Trophoblast cell (in vitro differentiated cells and primary cell): ENCODE data around the gene DSG4. TPM values are rescaled to one million over a fixed set of nuclear protein-coding genes. Genes with fewer than 3 reads are reported as not detected.
"Not testable (repeated sequence)": the region's sequence is repeated elsewhere in the genome, so short reads cannot be mapped to it uniquely, and the experiment has no call there.

Experiments used
- DNase-seq, 2 donors: peaks; one replicate each; pipeline ENCODE4 v3.0.0-alpha.2; 2016
- H2AFZ ChIP-seq: 2 replicates; pipeline ENCODE4 v1.6.1; 2013; ENCODE audit warnings: low read length, moderate library complexity, mild to moderate bottlenecking; ENCODE audit not compliant: insufficient read depth, poor library complexity
- H2AK5ac ChIP-seq: 2 replicates; pipeline ENCODE4 v1.6.1; 2013; ENCODE audit warnings: mild to moderate bottlenecking, low read length
- H2BK120ac ChIP-seq: 2 replicates; pipeline ENCODE4 v1.6.1; 2013; ENCODE audit warnings: low read length, mild to moderate bottlenecking, moderate library complexity; ENCODE audit not compliant: insufficient read depth, poor library complexity
- H2BK12ac ChIP-seq: 2 replicates; pipeline ENCODE4 v1.6.1; 2013; ENCODE audit warnings: mild to moderate bottlenecking, low read length, moderate library complexity
- H2BK5ac ChIP-seq: 2 replicates; pipeline ENCODE4 v1.6.1; 2013; ENCODE audit warnings: low read length, low read depth, moderate library complexity, mild to moderate bottlenecking; ENCODE audit not compliant: poor library complexity
- H3K14ac ChIP-seq: 2 replicates; pipeline ENCODE4 v1.6.1; 2013; ENCODE audit warnings: mild to moderate bottlenecking, low read length
- H3K18ac ChIP-seq: 2 replicates; pipeline ENCODE4 v1.6.1; 2013; ENCODE audit warnings: mild to moderate bottlenecking, low read length
- H3K23ac ChIP-seq: 2 replicates; pipeline ENCODE4 v1.6.1; 2013; ENCODE audit warnings: low read length
- H3K27ac ChIP-seq: 2 replicates; pipeline ENCODE4 v1.5.1; 2013; ENCODE audit warnings: low read depth, mild to moderate bottlenecking, inconsistent platforms, low read length, moderate library complexity
- H3K27me3 ChIP-seq: 2 replicates; pipeline ENCODE4 v1.6.1; 2013; ENCODE audit warnings: inconsistent platforms, mild to moderate bottlenecking, low read length, moderate library complexity; ENCODE audit not compliant: insufficient read depth
- H3K36me3 ChIP-seq, 2 experiments: 1 replicate in 1 of 2; 2 replicates in 1 of 2; pipeline ENCODE4 v1.6.1; 2013; ENCODE audit warnings: low read length in 2 of 2, mild to moderate bottlenecking in 2 of 2, moderate library complexity in 1 of 2; ENCODE audit not compliant: insufficient read depth in 2 of 2, control insufficient read depth in 1 of 2
- H3K4ac ChIP-seq: 2 replicates; pipeline ENCODE4 v1.6.1; 2013; ENCODE audit warnings: low read depth, mild to moderate bottlenecking, low read length, moderate library complexity
- H3K4me1 ChIP-seq, 2 experiments: 1 replicate in 1 of 2; 2 replicates in 1 of 2; pipeline ENCODE4 v1.6.1; 2013; ENCODE audit warnings: low read length in 2 of 2, mild to moderate bottlenecking in 2 of 2, moderate library complexity in 1 of 2; ENCODE audit not compliant: insufficient read depth in 2 of 2, control insufficient read depth in 1 of 2
- H3K4me2 ChIP-seq: 2 replicates; pipeline ENCODE4 v1.6.1; 2013; ENCODE audit warnings: inconsistent platforms, mild to moderate bottlenecking, low read length, moderate library complexity
- H3K4me3 ChIP-seq: 2 replicates; pipeline ENCODE4 v1.5.1; 2013; ENCODE audit warnings: mild to moderate bottlenecking, low read depth, low read length, inconsistent platforms
- H3K79me1 ChIP-seq: one replicate; pipeline ENCODE4 v1.6.1; 2013; ENCODE audit warnings: low read length
- H3K79me2 ChIP-seq: 2 replicates; pipeline ENCODE4 v1.6.1; 2013; ENCODE audit warnings: low read length, mild to moderate bottlenecking; ENCODE audit not compliant: control insufficient read depth, insufficient read depth, poor library complexity
- H3K9ac ChIP-seq: 2 replicates; pipeline ENCODE4 v1.6.1; 2013; ENCODE audit warnings: mild to moderate bottlenecking, low read length
- H3K9me3 ChIP-seq: 2 replicates; pipeline ENCODE4 v1.6.1; 2013; ENCODE audit warnings: low read depth, mild to moderate bottlenecking, control low read depth, inconsistent platforms, low read length; ENCODE audit not compliant: insufficient read depth
- H4K12ac ChIP-seq: 2 replicates; pipeline ENCODE4 v1.6.1; 2013; ENCODE audit warnings: low read depth, mild to moderate bottlenecking, low read length, moderate library complexity
- H4K8ac ChIP-seq: 2 replicates; pipeline ENCODE4 v1.6.1; 2013; ENCODE audit warnings: low read depth, mild to moderate bottlenecking, low read length, moderate library complexity
- H4K91ac ChIP-seq: one replicate; pipeline ENCODE4 v1.6.1; 2013; ENCODE audit warnings: low read depth, mild to moderate bottlenecking, low read length, moderate library complexity
- WGBS: extraction: QIAGEN DNeasy Blood & Tissue Kit; methylation state at CpG from one replicate; pipeline ENCODE4 v1.1.7; 2013; ENCODE audit warnings: missing lambda C conversion rate; ENCODE audit not compliant: insufficient read length, insufficient coverage; ENCODE audit errors: extremely low coverage; 5-methylcytosine and 5-hydroxymethylcytosine counted together
- polyA plus RNA-seq: library from polyadenylated mRNA; stranded (reverse); fragments of 200-250 nt; gene quantifications from 2 replicates; pipeline ENCODE4 v1.2.3, GENCODE V29; 2013

The DSG4 gene
- polyA plus RNA-seq = not detected in 2 replicates

GRCh38 chr18:31376477-31376876 is at the start of gene DSG4:
DSG4 (plus strand) TSS chr18:31376777; CDS start chr18:31376912, 135 bp downstream.
- H2BK5ac ChIP-seq = no peak within 1 kb of the TSS
- H2BK120ac ChIP-seq = no peak within 1 kb of the TSS
- H3K23ac ChIP-seq = no peak within 1 kb of the TSS
- no peak within 1 kb of the TSS for H3K14ac ChIP-seq
- no peak within 1 kb of the TSS for H3K4me2 ChIP-seq
- H4K8ac ChIP-seq = no peak within 1 kb of the TSS
- H4K91ac ChIP-seq = no peak within 1 kb of the TSS
- H3K18ac ChIP-seq = no peak within 1 kb of the TSS
- H2BK12ac ChIP-seq = no peak within 1 kb of the TSS
- no peak within 1 kb of the TSS for H4K12ac ChIP-seq
- H3K36me3 ChIP-seq = no peaks in the 10 kb centered on the region
- no peaks in the 10 kb centered on the region for H3K79me1 ChIP-seq
- no peak within 1 kb of the TSS for H3K4me3 ChIP-seq
- no peak for DNase-seq
- no peaks in the 10 kb centered on the region for H3K27me3 ChIP-seq
- no peaks in the 10 kb centered on the region for H3K79me2 ChIP-seq
- H2AFZ ChIP-seq = no peak within 1 kb of the TSS
- no peak within 1 kb of the TSS for H3K4ac ChIP-seq
- no peak within 1 kb of the TSS for H3K27ac ChIP-seq
- H3K9me3 ChIP-seq = no peaks in the 10 kb centered on the region
- WGBS = no CpG with 5 or more reads among the region's 3 CpGs
- no peak within 1 kb of the TSS for H3K9ac ChIP-seq
- peaks cover 0 to 2% of the 10 kb centered on the region in 2 experiments for H3K4me1 ChIP-seq
- no peak within 1 kb of the TSS for H2AK5ac ChIP-seq

DNA sequence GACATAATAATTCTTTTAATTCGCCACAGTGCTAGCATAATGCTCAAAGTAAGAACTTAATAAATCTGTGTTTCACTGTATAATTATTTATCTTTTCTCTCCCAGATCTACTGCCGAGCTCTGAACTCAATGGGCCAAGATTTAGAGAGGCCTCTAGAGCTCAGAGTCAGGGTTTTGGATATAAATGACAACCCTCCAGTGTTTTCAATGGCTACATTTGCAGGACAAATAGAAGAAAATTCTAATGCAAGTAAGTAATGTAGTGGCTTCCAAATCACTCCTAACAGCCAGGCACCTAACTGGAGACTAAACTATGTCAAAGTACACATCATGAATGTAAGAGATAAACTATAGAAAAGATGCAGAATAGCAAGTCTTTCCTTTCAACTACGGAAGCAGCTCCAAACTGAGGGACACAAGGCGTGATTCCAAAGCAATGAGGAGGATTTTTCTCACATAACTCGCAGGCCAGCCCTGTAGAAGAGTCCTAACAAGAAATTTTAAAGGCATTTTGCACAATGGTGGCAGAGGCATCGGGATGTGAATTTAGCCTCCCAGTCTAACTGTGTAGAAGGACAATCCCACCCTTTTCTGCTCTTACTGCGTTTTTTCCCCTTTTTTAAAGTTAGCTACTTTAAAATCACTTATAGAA is 46.7 kb upstream of the DSG4 start:
- Histone ChIP-seq H3K4ac (no peak overlapping the region), H3K9me3 (no peaks in the 10 kb centered on the region), H3K27ac (no peak overlapping the region), H3K4me2 (no peak overlapping the region), H3K79me1 (no peaks in the 10 kb centered on the region), H2AFZ (no peak overlapping the region), H3K14ac (no peak overlapping the region), H4K12ac (no peak overlapping the region), H3K4me3 (no peak overlapping the region), H3K23ac (no peak overlapping the region), H4K8ac (no peak overlapping the region), H2BK5ac (no peak overlapping the region), H3K4me1 (no peaks in the 10 kb centered on the region), H3K27me3 (no peaks in the 10 kb centered on the region), H4K91ac (no peak overlapping the region), H2AK5ac (no peak overlapping the region), H2BK12ac (no peak overlapping the region), H3K36me3 (no peaks in the 10 kb centered on the region), H3K79me2 (no peaks in the 10 kb centered on the region), H3K18ac (no peak overlapping the region), H3K9ac (no peak overlapping the region), H2BK120ac (no peak overlapping the region)
- no CpG with 5 or more reads among the region's 7 CpGs for WGBS
- DNase-seq = peak in 1 of 2 donors; percentile 57

- H4K12ac ChIP-seq = no peak overlapping the region
- no peaks in the 10 kb centered on the region for H3K36me3 ChIP-seq
- no peak overlapping the region for H3K4me2 ChIP-seq
- H3K4me3 ChIP-seq = no peak overlapping the region
- no peaks in the 10 kb centered on the region for H3K4me1 ChIP-seq
- no peak overlapping the region for H3K14ac ChIP-seq
- no peak overlapping the region for H4K91ac ChIP-seq
- no peaks in the 10 kb centered on the region for H3K27me3 ChIP-seq
- H2AK5ac ChIP-seq = no peak overlapping the region
- no peak overlapping the region for H2BK5ac ChIP-seq
- no peak overlapping the region for H3K27ac ChIP-seq
- H2AFZ ChIP-seq = no peak overlapping the region
- H3K9ac ChIP-seq = no peak overlapping the region
- no peaks in the 10 kb centered on the region for H3K79me2 ChIP-seq
- H3K4ac ChIP-seq = no peak overlapping the region
- H3K23ac ChIP-seq = no peak overlapping the region
- no peak overlapping the region for H4K8ac ChIP-seq
- no peaks in the 10 kb centered on the region for H3K79me1 ChIP-seq
- H2BK12ac ChIP-seq = no peak overlapping the region
- no peaks in the 10 kb centered on the region for H3K9me3 ChIP-seq
- H2BK120ac ChIP-seq = no peak overlapping the region
- no peak overlapping the region for H3K18ac ChIP-seq
- DNase-seq = no peak
- no CpG with 5 or more reads among the region's 4 CpGs for WGBS
Measured at GRCh38 chr18:31343454-31343853, 33.1 kb upstream of the DSG4 start.

GRCh38 chr18:31353336-31353735 is 23.2 kb upstream of the DSG4 start:
- DNase-seq, H3K23ac ChIP-seq, H2BK5ac ChIP-seq, H2BK120ac ChIP-seq, H3K9ac ChIP-seq, H2AFZ ChIP-seq, H3K36me3 ChIP-seq, H3K9me3 ChIP-seq, H3K18ac ChIP-seq, H3K27ac ChIP-seq, H3K4me3 ChIP-seq, H2BK12ac ChIP-seq, H3K4ac ChIP-seq, H2AK5ac ChIP-seq, H3K14ac ChIP-seq, H3K27me3 ChIP-seq, H4K91ac ChIP-seq, H3K4me2 ChIP-seq, H4K8ac ChIP-seq, H3K4me1 ChIP-seq, H3K79me1 ChIP-seq, H3K79me2 ChIP-seq, H4K12ac ChIP-seq: not testable (repeated sequence)
- no CpG with 5 or more reads among the region's 17 CpGs for WGBS
